HFFc6 (cell line): ENCODE data around the gene TBL2. TPM values are rescaled to one million over a fixed set of nuclear protein-coding genes. Genes with fewer than 3 reads are reported as not detected.

Experiments
- total RNA-seq, 6 experiments: library from RNA; stranded (reverse); fragmentation: NEBNext Ultra II Directional; extraction: Animal tissue kit (Norgen Biotek cat#: 25700); gene quantifications; 2 replicates in 1 of 6; 3 replicates in 5 of 6; pipeline ENCODE4 v1.2.3, GENCODE V29; 2021

TBL2 gene
- total RNA-seq, 6 experiments from 2014 or later, result 34.3 to 48.1 (median 38.8) TPM

Other genes with a start within 250 kb of the TBL2 start
- gene FZD9, start 144.8 kb downstream of the TBL2 start, total RNA-seq, result under 1 TPM; 0.18 to 0.83 (median 0.27) TPM
- gene BAZ1B, start 56.3 kb downstream of the TBL2 start, total RNA-seq, result 10 to 100 TPM; 54.0 to 66.5 (median 63.8) TPM
- 10 to 100 TPM; 46.7 to 58.1 (median 50.0) TPM for gene BCL7B, start 20.9 kb downstream of the TBL2 start, total RNA-seq
- gene MLXIPL, start 45.9 kb upstream of the TBL2 start, total RNA-seq, result not detected
- gene VPS37D, start 89.3 kb upstream of the TBL2 start, total RNA-seq, result 1 to 10 TPM; 2.4 to 3.1 (median 2.7) TPM
- 10 to 100 TPM; 17.8 to 20.6 (median 18.6) TPM for gene DNAJC30, start 104.9 kb upstream of the TBL2 start, total RNA-seq
- gene BUD23, start 105.0 kb upstream of the TBL2 start, total RNA-seq, result 10 to 100 TPM; 70.1 to 91.4 (median 83.4) TPM
- 10 to 100 TPM in 5 of 6 experiments, 1 to 10 TPM in 1; 9.6 to 14.7 (median 12.2) TPM for gene STX1A, start 141.1 kb upstream of the TBL2 start, total RNA-seq
- gene ABHD11, start 160.2 kb upstream of the TBL2 start, total RNA-seq, result 10 to 100 TPM; 10.3 to 18.6 (median 16.8) TPM
- gene CLDN3, start 191.7 kb upstream of the TBL2 start, total RNA-seq, result not detected